Measurements from ENCODE around the gene POLA1. TPM values are rescaled to one million over a fixed set of nuclear protein-coding genes. Genes with fewer than 3 reads are reported as not detected.

Gene POLA1
- total RNA-seq, 4 donors from 2014 or later, result 9.5 to 18.4 (median 11.2) TPM

DNA sequence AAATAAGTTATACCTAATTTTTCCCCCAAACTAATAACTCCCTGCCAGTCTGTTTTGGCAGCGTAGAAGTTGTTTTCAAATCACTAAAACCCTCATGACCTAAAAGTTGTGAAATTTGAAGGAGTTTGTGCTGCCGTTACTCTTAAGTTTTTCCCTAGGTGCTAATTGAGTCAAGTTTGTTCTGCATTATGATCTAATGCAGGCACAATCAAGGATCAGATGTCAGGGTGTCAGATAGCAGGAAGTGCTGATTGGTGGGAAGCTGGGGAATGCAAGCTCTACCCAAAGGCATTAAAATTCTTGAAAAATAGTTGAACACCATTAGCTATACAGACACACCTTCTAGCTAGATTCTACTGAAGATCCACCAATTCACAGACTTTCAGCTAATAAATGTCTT, 270.1 kb downstream of the POLA1 start:
- TF ChIP-seq CTCF (IDR thresholded peaks at IDR 0.05; ENCODE audit: low read depth), result no peak

DNA sequence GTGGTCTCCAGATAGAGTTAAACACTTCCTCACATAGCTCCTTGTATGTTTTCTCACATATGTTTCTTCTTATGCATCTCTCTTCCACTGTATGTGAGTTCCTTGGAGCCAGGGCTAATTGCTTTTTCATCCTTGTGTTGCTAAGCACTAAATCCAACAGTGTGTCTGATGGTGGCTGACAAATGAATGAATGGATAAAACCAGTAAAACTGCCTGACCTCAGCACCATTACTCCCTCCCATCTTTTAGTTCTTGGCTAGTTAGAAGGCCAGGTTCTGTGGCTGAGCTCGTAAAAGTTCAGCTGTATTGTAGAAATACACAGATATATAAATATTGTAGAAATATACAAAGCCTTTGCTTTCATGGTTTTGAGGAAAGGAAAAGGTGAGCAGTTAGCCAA, 271.7 kb downstream of the POLA1 start:
- no peak for TF ChIP-seq CTCF (IDR thresholded peaks at IDR 0.05; ENCODE audit: low read depth)

DNA sequence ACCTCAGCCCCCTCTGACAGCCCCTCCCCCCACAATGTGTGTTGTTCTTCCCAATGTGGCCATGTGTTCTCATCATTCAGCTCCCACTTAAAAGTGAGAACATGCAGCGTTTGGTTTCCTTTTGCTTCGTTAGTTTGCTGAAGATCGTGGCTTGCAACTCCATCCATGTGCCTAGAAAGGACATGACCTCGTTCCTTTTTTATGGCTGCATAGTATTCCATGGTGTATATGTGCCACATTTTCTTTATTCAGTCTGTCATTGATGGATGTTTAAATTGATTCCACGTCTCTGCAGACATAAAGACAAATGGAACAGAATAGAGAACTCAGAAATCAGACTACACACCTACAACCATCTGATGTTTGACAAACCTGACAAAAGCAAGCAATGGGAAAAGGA, 276.1 kb downstream of the POLA1 start:
- TF ChIP-seq CTCF (IDR thresholded peaks at IDR 0.05; ENCODE audit: low read depth), result no peak

GRCh38 chrX:24979081-24979480, 285.4 kb downstream of the POLA1 start:
- no peak for TF ChIP-seq CTCF (IDR thresholded peaks at IDR 0.05; ENCODE audit: low read depth)

DNA sequence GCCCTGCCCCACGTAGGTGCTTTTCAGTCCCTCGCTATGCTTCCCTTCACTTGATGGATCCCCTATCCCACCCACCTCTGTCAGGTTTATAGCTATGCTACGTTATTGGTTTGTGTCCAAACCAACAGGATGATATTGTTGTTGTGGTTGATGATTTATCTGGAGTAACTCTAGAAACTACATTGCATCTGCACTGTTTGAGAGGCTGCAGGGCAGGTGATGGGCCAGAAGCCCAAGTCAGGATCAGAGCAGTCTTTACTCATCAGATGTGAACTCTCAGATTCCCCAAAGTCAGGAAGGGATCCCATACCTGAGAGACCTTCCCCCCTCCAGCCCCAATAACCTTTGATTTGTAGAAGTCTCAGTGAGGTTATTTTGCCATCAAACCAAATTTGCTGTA, 287.3 kb downstream of the POLA1 start:
- TF ChIP-seq CTCF (IDR thresholded peaks at IDR 0.05; ENCODE audit: low read depth), result no peak

DNA sequence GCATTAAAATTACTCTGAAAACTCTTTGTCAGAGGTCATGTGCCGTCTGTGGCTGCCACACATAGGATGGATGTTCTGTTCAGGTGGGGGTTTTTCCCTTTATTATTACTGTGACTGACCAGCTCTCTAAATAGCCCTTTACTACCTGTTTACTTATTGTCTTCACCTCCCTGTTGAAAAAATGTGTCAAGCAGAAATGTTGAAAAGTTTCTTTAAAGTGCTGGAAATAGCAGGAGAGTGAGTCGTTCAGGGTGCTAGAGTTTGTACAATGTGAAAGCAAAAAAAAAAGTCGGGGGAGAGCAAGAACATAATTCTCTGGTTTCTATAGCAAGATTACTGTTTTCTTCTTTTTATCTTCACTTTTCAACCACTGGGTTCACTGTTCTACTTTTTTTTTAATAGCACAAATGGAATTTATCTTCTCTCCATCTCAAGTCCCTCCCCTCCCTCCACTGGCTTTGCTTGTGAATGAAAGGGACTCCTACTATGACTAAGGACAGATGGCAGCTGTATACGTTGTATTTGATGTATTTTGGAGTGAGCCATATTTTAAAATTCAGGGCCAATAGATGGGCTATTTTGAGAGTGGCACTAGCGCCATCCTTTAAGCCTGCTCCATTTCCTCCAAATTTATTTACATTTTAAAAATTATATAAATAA, 288.7 kb downstream of the POLA1 start:
- no peak for TF ChIP-seq CTCF (IDR thresholded peaks at IDR 0.05; ENCODE audit: low read depth)

- TF ChIP-seq CTCF (IDR thresholded peaks at IDR 0.05; ENCODE audit: low read depth), result no peak
These were observed 290.2 kb downstream of the POLA1 start for GRCh38 chrX:24983931-24984330.

All from subcutaneous adipose tissue (tissue), 4 donors.